T-helper 2 cell treated with Interferon-gamma antibody and Interleukin-4, amounts not matched to agents 100 ng/mL and 5 ng/mL, for 36 hours (primary cell): ENCODE measurements around the gene SCN5A. TPM values are rescaled to one million over a fixed set of nuclear protein-coding genes. Genes with fewer than 3 reads are reported as not detected.

ENCODE experiments used
- intact Hi-C: fragments of 100-400 bp; cut with micrococcal nuclease; formaldehyde crosslinking; loops from one replicate; pipeline ENCODE4 v1.15.1; 2023
- total RNA-seq: library from RNA; stranded (reverse); gene quantifications from 2 replicates; pipeline ENCODE4 v1.2.3, GENCODE V29; 2022

SCN5A gene
- total RNA-seq, 1 donor from 2014 or later = 0.02 TPM

GRCh38 chr3:38562467-38562925 is 87.0 kb downstream of the SCN5A start:
- intact Hi-C loops = no loop called here

GRCh38 chr3:38561746-38562466 is 87.6 kb downstream of the SCN5A start:
- intact Hi-C loops = no loop called here

- intact Hi-C loops = no loop called here
These were observed 88.3 kb downstream of the SCN5A start for GRCh38 chr3:38560996-38561717.

GRCh38 chr3:38560284-38560683 is 89.2 kb downstream of the SCN5A start:
- intact Hi-C loops = no loop called here

- intact Hi-C loops = no loop called here
These were observed 90.6 kb downstream of the SCN5A start for GRCh38 chr3:38558864-38559263.

- intact Hi-C loops = no loop called here
These were observed 92.7 kb downstream of the SCN5A start for GRCh38 chr3:38556640-38557358.

- intact Hi-C loops = no loop called here
These were observed 93.6 kb downstream of the SCN5A start for GRCh38 chr3:38555926-38556325.

GRCh38 chr3:38555149-38555840 is 94.2 kb downstream of the SCN5A start:
- intact Hi-C loops = no loop called here

- intact Hi-C loops = no loop called here
These were observed 95.2 kb downstream of the SCN5A start for GRCh38 chr3:38554127-38554827.

GRCh38 chr3:38553071-38553470 is 96.4 kb downstream of the SCN5A start:
- intact Hi-C loops = no loop called here

- intact Hi-C loops = no loop called here
These were observed 97.1 kb downstream of the SCN5A start for GRCh38 chr3:38552364-38552763.

- intact Hi-C loops = no loop called here
These were observed 98.3 kb downstream of the SCN5A start for GRCh38 chr3:38551026-38551832.

- intact Hi-C loops = no loop called here
These were observed 99.3 kb downstream of the SCN5A start for GRCh38 chr3:38549957-38550840.

GRCh38 chr3:38549486-38549885 is 100.0 kb downstream of the SCN5A start:
- intact Hi-C loops = no loop called here

GRCh38 chr3:38549082-38549481 is 100.4 kb downstream of the SCN5A start:
- intact Hi-C loops = no loop called here

- intact Hi-C loops = no loop called here
These were observed 101.1 kb downstream of the SCN5A start for GRCh38 chr3:38548154-38548931.

GRCh38 chr3:38545983-38546382 is 103.5 kb downstream of the SCN5A start:
- intact Hi-C loops = no loop called here

GRCh38 chr3:38545550-38545949 is 103.9 kb downstream of the SCN5A start:
- intact Hi-C loops = no loop called here
